Neural cell (in vitro differentiated cells): ENCODE measurements around the gene LGALSL. TPM values are rescaled to one million over a fixed set of nuclear protein-coding genes. Genes with fewer than 3 reads are reported as not detected.
A peak's percentile ranks its signal among the peaks of the same experiment; 100 is the strongest.

ENCODE experiments used
- H2AFZ ChIP-seq: fragments of 200-600, 300-800 bp; sonication (generic), shearing (Covaris generic); 2 replicates; pipeline ENCODE4 v1.6.0; 2014; ENCODE audit warnings: low read depth, mild to moderate bottlenecking, antibody characterized with exemption, low read length, moderate library complexity
- H3F3A ChIP-seq: fragments of 200-600 bp; shearing (Covaris generic); 2 replicates; pipeline ENCODE4 v1.6.1; 2016; ENCODE audit warnings: mild to moderate bottlenecking, moderate library complexity, mixed read lengths, antibody characterized with exemption, low read length; ENCODE audit not compliant: insufficient read depth, poor library complexity, severe bottlenecking
- H3K27ac ChIP-seq: fragments of 200-600, 300-800 bp; sonication (generic), shearing (Covaris generic); 2 replicates; pipeline ENCODE4 v1.5.1; 2014; ENCODE audit warnings: mild to moderate bottlenecking, low read length, moderate library complexity
- H3K27me3 ChIP-seq: fragments of 300-800, 200-600 bp; sonication (generic), shearing (Covaris generic); 2 replicates; pipeline ENCODE4 v1.6.0; 2014; ENCODE audit warnings: mild to moderate bottlenecking, low read depth, low read length, moderate library complexity; ENCODE audit not compliant: insufficient read depth
- H3K36me3 ChIP-seq: fragments of 300-800, 200-600 bp; sonication (generic), shearing (Covaris generic); 2 replicates; pipeline ENCODE4 v1.5.1; 2014; ENCODE audit warnings: mild to moderate bottlenecking, antibody characterized with exemption, low read length, moderate library complexity; ENCODE audit not compliant: insufficient read depth
- H3K4me2 ChIP-seq: fragments of 300-800, 200-600 bp; sonication (generic), shearing (Covaris generic); 2 replicates; pipeline ENCODE4 v1.6.0; 2014; ENCODE audit warnings: mild to moderate bottlenecking, low read length
- H3K4me3 ChIP-seq: fragments of 300-800, 200-600 bp; sonication (generic), shearing (Covaris generic); 2 replicates; pipeline ENCODE4 v1.5.1; 2014; ENCODE audit warnings: mild to moderate bottlenecking, low read length, moderate library complexity
- H3K79me2 ChIP-seq: fragments of 200-600 bp; shearing (Covaris generic); replicated peaks from 2 replicates; pipeline ENCODE4 v1.6.0; 2014; ENCODE audit warnings: mild to moderate bottlenecking, low read length, moderate library complexity; ENCODE audit not compliant: insufficient read depth
- H3K9ac ChIP-seq: fragments of 300-800, 200-600 bp; sonication (generic), shearing (Covaris generic); 2 replicates; pipeline ENCODE4 v1.6.1; 2016; ENCODE audit warnings: mild to moderate bottlenecking, low read length, mixed read lengths
- H3K9me2 ChIP-seq: fragments of 200-600 bp; shearing (Covaris generic); 2 replicates; pipeline ENCODE4 v1.6.1; 2016; ENCODE audit warnings: mild to moderate bottlenecking, low read length, mixed read lengths; ENCODE audit not compliant: insufficient read depth
- H3K9me3 ChIP-seq: fragments of 200-600, 300-800 bp; sonication (generic), shearing (Covaris generic); 2 replicates; pipeline ENCODE4 v1.6.1; 2016; ENCODE audit warnings: mild to moderate bottlenecking, mixed run types, low read length, moderate library complexity, mixed read lengths
- H4K20me1 ChIP-seq: fragments of 200-600 bp; shearing (Covaris generic); 2 replicates; pipeline ENCODE4 v1.6.1; 2016; ENCODE audit warnings: mild to moderate bottlenecking, mixed run types; ENCODE audit not compliant: insufficient read depth
- EP300 ChIP-seq: fragments of 450-650 bp; conservative IDR thresholded peaks from 2 replicates; pipeline ENCODE4 v1.6.1; 2014; ENCODE audit warnings: antibody characterized with exemption, mild to moderate bottlenecking, moderate library complexity; ENCODE audit not compliant: poor library complexity, severe bottlenecking
- EZH2 ChIP-seq: fragments of 200-600, 300-800 bp; shearing (Covaris generic), sonication (generic); IDR thresholded peaks from 2 replicates; pipeline ENCODE4 v1.6.1; 2014; ENCODE audit warnings: antibody characterized with exemption, low read length, borderline replicate concordance, mild to moderate bottlenecking; ENCODE audit not compliant: insufficient read depth, poor library complexity, severe bottlenecking
- MXI1 ChIP-seq: fragments of 450-650 bp; conservative IDR thresholded peaks from 2 replicates; pipeline ENCODE4 v1.6.1; 2014; ENCODE audit warnings: antibody characterized with exemption, mild to moderate bottlenecking; ENCODE audit not compliant: poor library complexity, severe bottlenecking
- POLR2AphosphoS5 ChIP-seq: IDR thresholded peaks from 2 replicates; pipeline ENCODE4 v1.6.1; 2012
- RAD21 ChIP-seq: fragments of 450-650 bp; conservative IDR thresholded peaks from 2 replicates; pipeline ENCODE4 v1.6.1; 2014; ENCODE audit warnings: antibody characterized with exemption, mild to moderate bottlenecking, moderate library complexity
- SMC3 ChIP-seq: fragments of 450-650 bp; conservative IDR thresholded peaks from 2 replicates; pipeline ENCODE4 v1.6.1; 2014; ENCODE audit warnings: antibody characterized with exemption, mild to moderate bottlenecking, moderate library complexity; ENCODE audit not compliant: poor library complexity
- TAF1 ChIP-seq: IDR thresholded peaks from 2 replicates; pipeline ENCODE4 v1.6.1; 2012; ENCODE audit warnings: low read depth
- polyA plus RNA-seq: library from polyadenylated mRNA; depleted of rRNA; stranded (reverse); fragments of >200 nt; gene quantifications from 2 replicates; pipeline ENCODE4 v1.2.3, GENCODE V29; 2014
- TF ChIP-seq, protein P1 (sequence below): IDR thresholded peaks from 2 replicates; pipeline ENCODE4 v1.6.1; 2012; ENCODE audit warnings: borderline replicate concordance
- TF ChIP-seq, protein P2 (sequence below): fragments of 450-650 bp; IDR thresholded peaks from 2 replicates; pipeline ENCODE4 v1.5.1; 2014; ENCODE audit warnings: antibody characterized with exemption, mild to moderate bottlenecking, moderate library complexity; ENCODE audit not compliant: poor library complexity, severe bottlenecking

LGALSL gene
- polyA plus RNA-seq, 1 donor from 2014 or later = 43.6 TPM

DNA sequence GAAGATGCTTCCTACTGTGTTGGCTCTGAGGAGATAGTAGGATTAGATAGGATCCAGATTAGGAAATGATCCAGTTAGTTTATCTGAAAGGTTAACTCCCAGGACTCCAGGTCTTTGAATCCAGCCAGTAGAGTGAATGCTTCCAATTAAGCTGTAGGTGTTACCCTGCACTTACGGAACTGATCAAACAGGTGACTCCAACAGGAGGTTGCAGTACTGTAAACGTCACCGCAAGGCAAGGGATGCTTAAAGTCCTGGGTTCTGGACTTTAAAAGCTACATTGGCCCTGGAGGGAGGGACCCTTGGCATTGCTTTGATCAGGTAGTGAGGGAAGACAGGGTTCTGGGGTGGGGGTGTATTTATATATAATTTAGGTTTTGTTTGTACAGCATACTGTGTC, 5.6 kb downstream of the LGALSL start:
- H3K36me3 ChIP-seq = peaks cover 9% of the 10 kb centered on the region
- H3K4me2 ChIP-seq = no peak overlapping the region
- no peak overlapping the region for H3K4me3 ChIP-seq
- no peak overlapping the region for H3K27ac ChIP-seq
- H3K79me2 ChIP-seq = no peaks in the 10 kb centered on the region
- no peaks in the 10 kb centered on the region for H3K9me3 ChIP-seq
- TF ChIP-seq, protein P1, sequence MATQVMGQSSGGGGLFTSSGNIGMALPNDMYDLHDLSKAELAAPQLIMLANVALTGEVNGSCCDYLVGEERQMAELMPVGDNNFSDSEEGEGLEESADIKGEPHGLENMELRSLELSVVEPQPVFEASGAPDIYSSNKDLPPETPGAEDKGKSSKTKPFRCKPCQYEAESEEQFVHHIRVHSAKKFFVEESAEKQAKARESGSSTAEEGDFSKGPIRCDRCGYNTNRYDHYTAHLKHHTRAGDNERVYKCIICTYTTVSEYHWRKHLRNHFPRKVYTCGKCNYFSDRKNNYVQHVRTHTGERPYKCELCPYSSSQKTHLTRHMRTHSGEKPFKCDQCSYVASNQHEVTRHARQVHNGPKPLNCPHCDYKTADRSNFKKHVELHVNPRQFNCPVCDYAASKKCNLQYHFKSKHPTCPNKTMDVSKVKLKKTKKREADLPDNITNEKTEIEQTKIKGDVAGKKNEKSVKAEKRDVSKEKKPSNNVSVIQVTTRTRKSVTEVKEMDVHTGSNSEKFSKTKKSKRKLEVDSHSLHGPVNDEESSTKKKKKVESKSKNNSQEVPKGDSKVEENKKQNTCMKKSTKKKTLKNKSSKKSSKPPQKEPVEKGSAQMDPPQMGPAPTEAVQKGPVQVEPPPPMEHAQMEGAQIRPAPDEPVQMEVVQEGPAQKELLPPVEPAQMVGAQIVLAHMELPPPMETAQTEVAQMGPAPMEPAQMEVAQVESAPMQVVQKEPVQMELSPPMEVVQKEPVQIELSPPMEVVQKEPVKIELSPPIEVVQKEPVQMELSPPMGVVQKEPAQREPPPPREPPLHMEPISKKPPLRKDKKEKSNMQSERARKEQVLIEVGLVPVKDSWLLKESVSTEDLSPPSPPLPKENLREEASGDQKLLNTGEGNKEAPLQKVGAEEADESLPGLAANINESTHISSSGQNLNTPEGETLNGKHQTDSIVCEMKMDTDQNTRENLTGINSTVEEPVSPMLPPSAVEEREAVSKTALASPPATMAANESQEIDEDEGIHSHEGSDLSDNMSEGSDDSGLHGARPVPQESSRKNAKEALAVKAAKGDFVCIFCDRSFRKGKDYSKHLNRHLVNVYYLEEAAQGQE = no peak
- no peaks in the 10 kb centered on the region for H3K27me3 ChIP-seq
- no peaks in the 10 kb centered on the region for H3F3A ChIP-seq
- H3K9me2 ChIP-seq = no peaks in the 10 kb centered on the region
- no peaks in the 10 kb centered on the region for H4K20me1 ChIP-seq
- H3K9ac ChIP-seq = no peak overlapping the region
- no peak overlapping the region for H2AFZ ChIP-seq

- H3K4me3 ChIP-seq = peak overlapping the region; percentile 11
- TF ChIP-seq SMC3 (no peak), RAD21 (no peak), POLR2AphosphoS5 (no peak), TAF1 (no peak), EP300 (no peak), EZH2 (no peak), MXI1 (no peak)
- TF ChIP-seq, protein P1 = no peak
- TF ChIP-seq, protein P2, sequence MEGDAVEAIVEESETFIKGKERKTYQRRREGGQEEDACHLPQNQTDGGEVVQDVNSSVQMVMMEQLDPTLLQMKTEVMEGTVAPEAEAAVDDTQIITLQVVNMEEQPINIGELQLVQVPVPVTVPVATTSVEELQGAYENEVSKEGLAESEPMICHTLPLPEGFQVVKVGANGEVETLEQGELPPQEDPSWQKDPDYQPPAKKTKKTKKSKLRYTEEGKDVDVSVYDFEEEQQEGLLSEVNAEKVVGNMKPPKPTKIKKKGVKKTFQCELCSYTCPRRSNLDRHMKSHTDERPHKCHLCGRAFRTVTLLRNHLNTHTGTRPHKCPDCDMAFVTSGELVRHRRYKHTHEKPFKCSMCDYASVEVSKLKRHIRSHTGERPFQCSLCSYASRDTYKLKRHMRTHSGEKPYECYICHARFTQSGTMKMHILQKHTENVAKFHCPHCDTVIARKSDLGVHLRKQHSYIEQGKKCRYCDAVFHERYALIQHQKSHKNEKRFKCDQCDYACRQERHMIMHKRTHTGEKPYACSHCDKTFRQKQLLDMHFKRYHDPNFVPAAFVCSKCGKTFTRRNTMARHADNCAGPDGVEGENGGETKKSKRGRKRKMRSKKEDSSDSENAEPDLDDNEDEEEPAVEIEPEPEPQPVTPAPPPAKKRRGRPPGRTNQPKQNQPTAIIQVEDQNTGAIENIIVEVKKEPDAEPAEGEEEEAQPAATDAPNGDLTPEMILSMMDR = no peak
- no peaks in the 10 kb centered on the region for H3K9me2 ChIP-seq
- no peak overlapping the region for H3K4me2 ChIP-seq
- H3K79me2 ChIP-seq = no peaks in the 10 kb centered on the region
- H3K9me3 ChIP-seq = no peaks in the 10 kb centered on the region
- H2AFZ ChIP-seq = no peak overlapping the region
- H3F3A ChIP-seq = no peaks in the 10 kb centered on the region
- no peaks in the 10 kb centered on the region for H4K20me1 ChIP-seq
- H3K36me3 ChIP-seq = peaks cover 9% of the 10 kb centered on the region
- no peak overlapping the region for H3K9ac ChIP-seq
- H3K27ac ChIP-seq = no peak overlapping the region
- no peaks in the 10 kb centered on the region for H3K27me3 ChIP-seq
Measured at GRCh38 chr2:64460330-64460729, 6.4 kb downstream of the LGALSL start.
